Measurements from ENCODE around the gene GYG2.

GYG2 gene

DNA sequence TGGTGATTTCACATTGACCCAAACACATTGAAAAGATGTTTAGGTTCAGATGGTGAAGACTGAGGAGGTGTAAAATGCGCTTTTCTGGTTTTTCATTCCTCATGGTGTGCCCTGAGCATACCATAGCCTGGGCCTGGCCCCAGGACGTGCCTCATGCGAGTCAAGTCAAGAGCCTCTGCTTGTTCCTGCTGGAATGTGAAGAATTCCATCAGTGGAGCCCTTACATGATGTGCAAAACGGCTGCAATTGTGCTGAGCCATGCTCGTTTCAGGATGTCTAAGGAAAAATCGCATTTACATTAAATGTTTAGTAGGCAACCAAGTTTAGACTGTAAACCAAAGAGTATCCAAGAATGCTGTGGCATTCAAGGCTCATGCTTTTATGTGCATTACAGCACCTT lies 34.9 kb downstream of the GYG2 start:
- TF ChIP-seq, protein P1, sequence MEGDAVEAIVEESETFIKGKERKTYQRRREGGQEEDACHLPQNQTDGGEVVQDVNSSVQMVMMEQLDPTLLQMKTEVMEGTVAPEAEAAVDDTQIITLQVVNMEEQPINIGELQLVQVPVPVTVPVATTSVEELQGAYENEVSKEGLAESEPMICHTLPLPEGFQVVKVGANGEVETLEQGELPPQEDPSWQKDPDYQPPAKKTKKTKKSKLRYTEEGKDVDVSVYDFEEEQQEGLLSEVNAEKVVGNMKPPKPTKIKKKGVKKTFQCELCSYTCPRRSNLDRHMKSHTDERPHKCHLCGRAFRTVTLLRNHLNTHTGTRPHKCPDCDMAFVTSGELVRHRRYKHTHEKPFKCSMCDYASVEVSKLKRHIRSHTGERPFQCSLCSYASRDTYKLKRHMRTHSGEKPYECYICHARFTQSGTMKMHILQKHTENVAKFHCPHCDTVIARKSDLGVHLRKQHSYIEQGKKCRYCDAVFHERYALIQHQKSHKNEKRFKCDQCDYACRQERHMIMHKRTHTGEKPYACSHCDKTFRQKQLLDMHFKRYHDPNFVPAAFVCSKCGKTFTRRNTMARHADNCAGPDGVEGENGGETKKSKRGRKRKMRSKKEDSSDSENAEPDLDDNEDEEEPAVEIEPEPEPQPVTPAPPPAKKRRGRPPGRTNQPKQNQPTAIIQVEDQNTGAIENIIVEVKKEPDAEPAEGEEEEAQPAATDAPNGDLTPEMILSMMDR (IDR thresholded peaks at IDR 0.05; ENCODE audit: extremely low read depth, missing control alignments) = no peak
- DNase-seq (ENCODE audit: low spot score) = no peak

DNA sequence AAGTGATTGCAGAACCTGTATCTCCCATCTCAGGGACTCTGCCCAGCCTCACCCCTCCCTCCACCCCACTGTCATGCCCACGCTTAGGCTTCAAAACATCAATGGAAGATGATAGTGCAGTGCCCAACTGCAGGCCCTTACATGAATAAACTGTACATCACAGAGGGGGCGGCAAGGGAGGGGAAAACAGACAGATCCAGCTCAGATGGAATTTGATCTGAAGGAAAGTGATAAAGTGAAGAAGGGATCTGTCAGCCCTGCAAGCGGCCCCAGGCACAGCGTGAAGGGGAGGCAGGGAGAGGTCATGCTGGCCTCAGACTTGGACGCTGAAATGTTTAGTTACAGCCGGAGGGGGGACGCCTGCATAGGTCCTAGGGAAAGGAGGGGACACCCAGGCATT lies 38.5 kb downstream of the GYG2 start:
- DNase-seq (ENCODE audit: low spot score) = no peak
- TF ChIP-seq, protein P1 (IDR thresholded peaks at IDR 0.05; ENCODE audit: extremely low read depth, missing control alignments) = no peak

DNA sequence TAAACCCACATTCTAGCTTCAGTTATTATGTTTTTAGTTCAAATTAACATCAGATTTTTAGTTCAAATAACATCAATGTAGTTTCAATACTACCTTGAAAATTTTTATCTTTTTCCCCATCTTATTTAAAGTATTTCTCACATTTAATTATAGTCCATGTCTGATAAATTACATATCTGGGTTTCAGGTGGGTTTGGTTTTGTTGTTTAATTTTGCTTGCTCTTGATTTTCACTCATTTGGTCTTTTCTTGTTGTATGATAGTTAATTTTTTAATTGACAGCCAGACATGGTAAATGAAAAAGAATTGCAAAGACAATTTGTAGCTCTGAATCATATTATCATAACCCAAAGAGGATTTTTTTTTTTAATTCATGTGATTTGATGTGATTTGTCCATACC lies 41.9 kb downstream of the GYG2 start:
- DNase-seq (ENCODE audit: low spot score) = no peak
- TF ChIP-seq, protein P1 (IDR thresholded peaks at IDR 0.05; ENCODE audit: extremely low read depth, missing control alignments) = no peak

DNA sequence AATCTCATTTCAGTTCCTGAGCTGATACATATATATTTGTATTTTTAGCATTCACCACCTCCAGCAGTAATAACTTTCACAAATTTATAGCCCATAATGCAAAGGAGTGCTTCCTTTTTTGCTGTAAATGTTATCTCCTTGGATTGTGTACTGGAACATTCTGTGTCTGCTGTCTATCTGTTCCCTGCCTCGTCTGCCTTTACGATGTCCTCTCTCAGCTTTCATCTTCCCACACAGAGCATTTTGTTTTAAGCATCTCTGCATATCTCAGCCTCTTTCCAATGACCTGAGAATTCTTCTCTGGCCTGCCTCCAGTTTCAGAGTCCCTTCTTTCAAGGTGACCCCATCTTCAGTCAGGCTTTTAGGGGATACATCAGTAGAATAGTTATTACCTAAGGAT lies 43.1 kb downstream of the GYG2 start:
- no peak for DNase-seq (ENCODE audit: low spot score)
- TF ChIP-seq, protein P1 (IDR thresholded peaks at IDR 0.05; ENCODE audit: extremely low read depth, missing control alignments) = no peak

DNA sequence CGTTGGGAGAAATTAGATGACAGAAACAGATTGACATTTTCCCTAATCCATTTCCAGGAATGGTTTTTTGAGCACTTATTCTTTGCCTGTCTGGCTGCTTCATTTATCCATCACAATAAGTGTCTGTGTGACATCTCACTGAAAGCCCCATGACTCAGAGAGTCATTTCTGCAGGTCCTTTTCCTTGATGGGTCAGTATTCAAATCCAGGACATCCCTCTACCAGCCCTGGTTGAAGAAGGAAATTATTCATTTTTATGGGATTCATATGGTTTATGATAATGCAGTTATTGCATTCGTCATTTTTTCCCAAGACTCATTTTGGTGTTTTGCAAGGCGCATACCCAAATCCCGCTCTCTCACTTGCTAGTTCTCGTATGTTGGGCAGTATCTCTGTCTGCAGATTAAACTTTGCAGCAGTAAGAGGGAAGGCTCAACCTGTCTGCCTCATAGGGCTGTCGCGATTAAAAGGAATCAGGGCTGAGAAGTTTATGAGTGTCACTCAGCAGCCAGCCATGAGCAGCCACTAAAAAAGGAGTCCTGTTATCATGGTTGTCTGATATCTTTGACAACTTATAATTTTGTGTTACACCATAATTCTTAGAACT lies 44.0 kb downstream of the GYG2 start:
- TF ChIP-seq, protein P1 (IDR thresholded peaks at IDR 0.05; ENCODE audit: extremely low read depth, missing control alignments) = no peak
- no peak for DNase-seq (ENCODE audit: low spot score)

DNA sequence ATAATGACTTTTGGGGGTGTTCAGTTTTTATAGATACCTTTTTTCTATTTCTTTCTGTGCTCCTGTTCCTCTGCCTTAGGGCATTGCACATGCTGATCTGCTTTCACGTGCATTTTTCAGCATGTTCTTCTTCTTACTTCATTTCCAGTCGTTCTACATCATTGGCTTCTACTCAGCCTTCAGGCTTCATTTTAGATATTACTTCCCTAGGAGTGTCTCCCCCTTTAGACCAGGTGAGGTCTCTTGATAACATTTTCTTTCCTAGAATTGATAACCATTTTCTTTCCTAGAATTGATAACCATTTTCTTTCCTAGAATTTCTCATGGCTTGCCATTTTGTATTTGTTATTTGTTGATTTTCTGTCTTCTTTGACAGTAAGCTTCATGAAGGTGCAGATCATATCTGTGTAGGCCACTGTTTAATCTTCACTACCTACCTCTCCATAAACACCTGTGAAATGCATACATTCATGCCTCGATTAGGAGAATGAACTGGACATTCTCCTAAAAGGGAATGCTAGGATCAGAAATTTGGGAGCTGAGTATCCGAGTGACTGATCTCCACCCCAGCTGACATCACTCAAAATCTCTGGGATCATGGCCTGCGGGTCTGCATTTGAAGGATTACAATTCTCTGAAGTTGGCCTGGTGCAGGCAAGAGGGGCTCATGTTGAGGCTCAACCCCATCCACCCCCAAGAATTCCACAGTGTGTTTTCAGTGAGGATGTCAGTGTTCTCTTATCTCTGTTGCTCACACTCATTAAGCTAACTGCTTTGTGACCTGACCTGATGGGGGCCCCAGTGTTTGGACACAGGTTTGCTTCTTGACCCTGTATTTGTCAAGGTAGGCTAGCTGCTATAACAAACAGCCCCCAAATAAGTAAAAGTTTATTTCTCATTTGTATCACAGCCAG lies 45.7 kb downstream of the GYG2 start:
- DNase-seq (ENCODE audit: low spot score) = no peak
- TF ChIP-seq, protein P1 (IDR thresholded peaks at IDR 0.05; ENCODE audit: extremely low read depth, missing control alignments) = no peak

DNA sequence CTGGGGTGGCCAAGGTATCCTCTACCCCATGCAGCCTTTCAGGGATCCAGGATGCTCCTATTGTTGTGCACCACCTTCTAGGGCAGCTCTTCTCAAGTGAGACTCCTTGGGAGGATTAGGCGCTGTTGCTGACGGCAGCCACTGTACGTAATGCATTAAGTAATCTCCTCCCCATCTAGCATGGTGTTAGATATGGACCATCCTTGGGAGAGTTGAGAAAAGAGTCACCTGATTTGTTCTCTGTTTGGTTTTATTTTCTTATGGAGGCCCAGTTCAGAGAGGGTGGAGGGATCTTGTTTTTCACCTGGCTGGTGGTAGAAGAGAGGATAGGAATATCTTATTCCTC lies 46.4 kb downstream of the GYG2 start:
- DNase-seq (ENCODE audit: low spot score) = no peak
- TF ChIP-seq, protein P1 (IDR thresholded peaks at IDR 0.05; ENCODE audit: extremely low read depth, missing control alignments) = no peak

Measured in GM20000 (cell line).